Muscle layer of colon (tissue), 2 donors: ENCODE measurements around the gene SLC6A8.
"Not testable (repeated sequence)": the region's sequence is repeated elsewhere in the genome, so short reads cannot be mapped to it uniquely, and the experiment has no call there.

Experiments used
- H3K27ac ChIP-seq: one replicate; pipeline ENCODE4 v1.7.0; 2013; ENCODE audit warnings: low read depth, mild to moderate bottlenecking, low read length, moderate library complexity
- H3K27me3 ChIP-seq, 2 donors: one replicate each; pipeline ENCODE4 v1.7.0; 2013; ENCODE audit warnings: low read length in 2 of 2, mild to moderate bottlenecking in 2 of 2; ENCODE audit not compliant: insufficient read depth in 2 of 2, control insufficient read depth in 1 of 2
- H3K36me3 ChIP-seq: one replicate; pipeline ENCODE4 v1.7.0; 2013; ENCODE audit warnings: mild to moderate bottlenecking, low read length; ENCODE audit not compliant: insufficient read depth
- H3K4me1 ChIP-seq: one replicate; pipeline ENCODE4 v1.7.0; 2013; ENCODE audit warnings: mild to moderate bottlenecking, low read length; ENCODE audit not compliant: insufficient read depth
- H3K4me3 ChIP-seq, 2 donors: one replicate each; pipeline ENCODE4 v1.7.0; 2013; ENCODE audit warnings: low read length in 2 of 2, low read depth in 1 of 2, mild to moderate bottlenecking in 1 of 2, moderate library complexity in 1 of 2
- H3K9ac ChIP-seq: one replicate; pipeline ENCODE4 v1.7.0; 2013; ENCODE audit warnings: low read length
- H3K9me3 ChIP-seq: one replicate; pipeline ENCODE4 v1.7.0; 2013; ENCODE audit warnings: mild to moderate bottlenecking, low read length
- donor health status: abdominal sarcoma.
- donor health status: Adenocarcinoma of cecum.

SLC6A8 gene

GRCh38 chrX:153692611-153693156, 5.0 kb downstream of the SLC6A8 start:
- H3K9me3 ChIP-seq, result no peaks in the 10 kb centered on the region
- H3K27ac ChIP-seq, result no peak overlapping the region
- H3K4me3 ChIP-seq, result no peak overlapping the region
- no peaks in the 10 kb centered on the region for H3K36me3 ChIP-seq
- no peak overlapping the region for H3K9ac ChIP-seq
- H3K4me1 ChIP-seq, result peaks cover 10% of the 10 kb centered on the region
- peaks cover 0 to 5% of the 10 kb centered on the region in 2 donors for H3K27me3 ChIP-seq

- Histone ChIP-seq H3K27ac (no peak overlapping the region), H3K36me3 (no peaks in the 10 kb centered on the region), H3K4me3 (no peak overlapping the region), H3K27me3 (peaks cover 0 to 5% of the 10 kb centered on the region in 2 donors), H3K9me3 (no peaks in the 10 kb centered on the region), H3K4me1 (peaks cover 10% of the 10 kb centered on the region), H3K9ac (no peak overlapping the region)
These were observed 5.7 kb downstream of the SLC6A8 start for GRCh38 chrX:153693216-153694086.

GRCh38 chrX:153694256-153694655, 6.5 kb downstream of the SLC6A8 start:
- H3K27me3 ChIP-seq, H3K9me3 ChIP-seq, H3K4me3 ChIP-seq, H3K9ac ChIP-seq, H3K27ac ChIP-seq, H3K36me3 ChIP-seq, H3K4me1 ChIP-seq: not testable (repeated sequence)

- Histone ChIP-seq H3K36me3 (no peaks in the 10 kb centered on the region), H3K9me3 (no peaks in the 10 kb centered on the region), H3K9ac (no peak overlapping the region), H3K4me1 (peaks cover 6% of the 10 kb centered on the region), H3K4me3 (no peak overlapping the region), H3K27ac (no peak overlapping the region), H3K27me3 (peaks cover 0 to 3% of the 10 kb centered on the region in 2 donors)
These were observed 7.1 kb downstream of the SLC6A8 start for GRCh38 chrX:153694687-153695270.

GRCh38 chrX:153696100-153696499, 8.4 kb downstream of the SLC6A8 start:
- H3K9ac ChIP-seq, result no peak overlapping the region
- H3K36me3 ChIP-seq, result no peaks in the 10 kb centered on the region
- no peaks in the 10 kb centered on the region for H3K9me3 ChIP-seq
- H3K4me1 ChIP-seq, result peaks cover 8% of the 10 kb centered on the region
- H3K27me3 ChIP-seq, result no peaks in the 10 kb centered on the region
- no peak overlapping the region for H3K27ac ChIP-seq
- no peak overlapping the region for H3K4me3 ChIP-seq

- not testable (repeated sequence) for H3K36me3 ChIP-seq, H3K9ac ChIP-seq, H3K9me3 ChIP-seq, H3K27me3 ChIP-seq, H3K4me3 ChIP-seq, H3K27ac ChIP-seq, H3K4me1 ChIP-seq
These were observed 8.8 kb downstream of the SLC6A8 start for GRCh38 chrX:153696538-153696937.

GRCh38 chrX:153696986-153697722, 9.4 kb downstream of the SLC6A8 start:
- H3K36me3 ChIP-seq, H3K27me3 ChIP-seq, H3K4me3 ChIP-seq, H3K27ac ChIP-seq, H3K9me3 ChIP-seq, H3K9ac ChIP-seq, H3K4me1 ChIP-seq: not testable (repeated sequence)

- peaks cover 8% of the 10 kb centered on the region for H3K4me1 ChIP-seq
- no peak overlapping the region for H3K27ac ChIP-seq
- no peak overlapping the region for H3K9ac ChIP-seq
- H3K27me3 ChIP-seq, result no peaks in the 10 kb centered on the region
- H3K36me3 ChIP-seq, result no peaks in the 10 kb centered on the region
- H3K9me3 ChIP-seq, result no peaks in the 10 kb centered on the region
- H3K4me3 ChIP-seq, result no peak overlapping the region
These were observed 10.5 kb downstream of the SLC6A8 start for GRCh38 chrX:153697924-153698865.

GRCh38 chrX:153699210-153699783, 11.6 kb downstream of the SLC6A8 start:
- not testable (repeated sequence) for H3K4me1 ChIP-seq, H3K27ac ChIP-seq, H3K9me3 ChIP-seq, H3K9ac ChIP-seq, H3K4me3 ChIP-seq, H3K27me3 ChIP-seq, H3K36me3 ChIP-seq

- not testable (repeated sequence) for H3K9me3 ChIP-seq, H3K4me3 ChIP-seq, H3K36me3 ChIP-seq, H3K4me1 ChIP-seq, H3K9ac ChIP-seq, H3K27me3 ChIP-seq
- H3K27ac ChIP-seq, result peak overlapping the region; percentile 3
These were observed 12.2 kb downstream of the SLC6A8 start for GRCh38 chrX:153699784-153700371.
